HepG2 (cell line): ENCODE measurements around the gene BCL6. TPM values are rescaled to one million over a fixed set of nuclear protein-coding genes. Genes with fewer than 3 reads are reported as not detected.

Experiments
- ATAC-seq: fragments of 200-7000 bp; cut with Tn5 transposase; 3 replicates; pipeline ENCODE4 v1.9.1; 2020; ENCODE audit warnings: mild to moderate bottlenecking, moderate library complexity
- BruUV-seq: library from RNA; stranded (reverse); fragments of 400-500 nt; replicated peaks from 2 replicates; lab custom pipeline; 2021; lab: Mats Ljungman, UMichigan
- CTCF ChIA-PET: fragments of 300-600 bp; formaldehyde crosslinking; extraction: SDS; loops from one replicate; lab custom pipeline; 2021; ENCODE audit warnings: low total read pairs, inconsistent platforms, low intra/inter-chr PET ratio; lab: Yijun Ruan, JAX
- POLR2A ChIA-PET: fragments of 350-600 bp; sonication (Branson Sonifier 250); formaldehyde crosslinking; loops from one replicate; lab custom pipeline; 2020; ENCODE audit warnings: antibody characterized with exemption, inconsistent platforms; lab: Yijun Ruan, JAX
- DNase-seq: peaks from one replicate; pipeline ENCODE4 v3.0.0-alpha.2; 2015; ENCODE audit warnings: low spot score
- FAIRE-seq: peaks from 3 replicates; lab custom pipeline; 2011; peaks lifted over from hg19 to GRCh38; lab: Jason Lieb, UNC
- H2AFZ ChIP-seq: one replicate; pipeline ENCODE4 v1.6.1; 2011; ENCODE audit warnings: low read length, inconsistent platforms
- H3K27ac ChIP-seq: fragments of 300-600 bp; 3 replicates; pipeline ENCODE4 v1.8.0; 2011; ENCODE audit warnings: mixed run types, mild to moderate bottlenecking, mixed read lengths, low read length, inconsistent platforms; ENCODE audit not compliant: insufficient read depth; ENCODE audit errors: extremely low read length
- H3K27me3 ChIP-seq, 2 experiments: fragments of 200-600 bp in 1 of 2; 2 replicates in 1 of 2; 3 replicates in 1 of 2; pipeline versions ENCODE4 v1.6.0 to v1.8.0; 2011; ENCODE audit warnings: low read length in 2 of 2, mild to moderate bottlenecking in 2 of 2, moderate library complexity in 2 of 2, inconsistent platforms in 1 of 2; ENCODE audit not compliant: insufficient read depth in 2 of 2, control insufficient read depth in 1 of 2
- H3K36me3 ChIP-seq, 2 experiments: fragments of 200-600 bp in 1 of 2; replicated peaks in 1 of 2; 2 replicates in 1 of 2; 3 replicates in 1 of 2; pipeline versions ENCODE4 v1.5.1 to v1.8.0; 2011; ENCODE audit warnings: low read length in 2 of 2, inconsistent platforms in 1 of 2; ENCODE audit not compliant: insufficient read depth in 2 of 2, control insufficient read depth in 1 of 2
- H3K4me1 ChIP-seq: 2 replicates; pipeline ENCODE4 v1.5.1; 2012; ENCODE audit warnings: low read length, inconsistent platforms; ENCODE audit not compliant: insufficient read depth
- H3K4me2 ChIP-seq: 2 replicates; pipeline ENCODE4 v1.6.0; 2011; ENCODE audit warnings: low read depth, low read length, inconsistent platforms
- H3K4me3 ChIP-seq, 3 experiments: fragments of 200-600 bp in 1 of 3; sonication (generic), shearing (Covaris generic) in 1 of 3; replicated peaks in 1 of 3; 2 replicates each; pipeline ENCODE4 v1.5.1; 2011 to 2016; ENCODE audit warnings: low read length in 3 of 3, inconsistent platforms in 2 of 3, low read depth in 2 of 3, mild to moderate bottlenecking in 2 of 3, control low read depth in 1 of 3, mixed read lengths in 1 of 3; ENCODE audit not compliant: insufficient read depth in 1 of 3
- H3K79me2 ChIP-seq: one replicate; pipeline ENCODE4 v1.6.1; 2011; ENCODE audit warnings: low read length, inconsistent platforms; ENCODE audit not compliant: insufficient read depth
- H3K9ac ChIP-seq: 2 replicates; pipeline ENCODE4 v1.6.0; 2011; ENCODE audit warnings: mild to moderate bottlenecking, low read depth, low read length, inconsistent platforms; ENCODE audit not compliant: insufficient read depth
- H3K9me3 ChIP-seq: 2 replicates; pipeline ENCODE4 v1.5.1; 2012; ENCODE audit warnings: mild to moderate bottlenecking, low read length
- H4K20me1 ChIP-seq: 2 replicates; pipeline ENCODE4 v1.6.0; 2011; ENCODE audit warnings: inconsistent platforms, mild to moderate bottlenecking, low read length, moderate library complexity; ENCODE audit not compliant: insufficient read depth
- CREM ChIP-seq, 2 experiments: sonication (generic) in 1 of 2; formaldehyde crosslinking in 1 of 2; IDR thresholded peaks; 2 replicates each; pipeline versions ENCODE4 v1.4.0 to v1.6.1; 2016 to 2020; ENCODE audit warnings: antibody characterized with exemption in 1 of 2, mild to moderate bottlenecking in 1 of 2, missing genetic modification reagents in 1 of 2
- ETV6 ChIP-seq: sonication (generic); formaldehyde crosslinking; conservative IDR thresholded peaks from 2 replicates; pipeline ENCODE4 v1.4.0; 2020; ENCODE audit warnings: missing genetic modification reagents
- FOXA3 ChIP-seq: IDR thresholded peaks from 2 replicates; pipeline ENCODE4 v1.6.1; 2016; ENCODE audit warnings: missing genetic modification reagents, missing compliant biosample characterization
- KDM1A ChIP-seq: IDR thresholded peaks from 2 replicates; pipeline ENCODE4 v1.6.1; 2016; ENCODE audit warnings: missing compliant biosample characterization
- KDM6A ChIP-seq: IDR thresholded peaks from 2 replicates; pipeline ENCODE4 v1.6.1; 2016; ENCODE audit warnings: low read depth
- MLLT10 ChIP-seq: sonication (generic); formaldehyde crosslinking; IDR thresholded peaks from 2 replicates; pipeline ENCODE4 v1.4.0; 2020; ENCODE audit warnings: missing genetic modification reagents
- ONECUT2 ChIP-seq: sonication (generic); formaldehyde crosslinking; IDR thresholded peaks from 2 replicates; pipeline ENCODE4 v1.4.0; 2020; ENCODE audit warnings: missing genetic modification reagents
- SATB2 ChIP-seq: sonication (generic); formaldehyde crosslinking; IDR thresholded peaks from 2 replicates; pipeline ENCODE4 v1.5.0; 2020; ENCODE audit warnings: missing genetic modification reagents
- TGIF2 ChIP-seq: IDR thresholded peaks from 2 replicates; pipeline ENCODE4 v1.6.1; 2016; ENCODE audit warnings: control low read depth, missing compliant biosample characterization
- ZFX ChIP-seq: sonication (generic); formaldehyde crosslinking; IDR thresholded peaks from 2 replicates; pipeline ENCODE4 v1.4.0; 2020; ENCODE audit warnings: mild to moderate bottlenecking, low read depth, missing genetic modification reagents, moderate library complexity
- ZNF460 ChIP-seq: sonication (generic); formaldehyde crosslinking; IDR thresholded peaks from 2 replicates; pipeline ENCODE4 v1.5.1; 2020; ENCODE audit warnings: missing genetic modification reagents, mild to moderate bottlenecking, borderline replicate concordance
- ZNF501 ChIP-seq: sonication (generic); formaldehyde crosslinking; IDR thresholded peaks from 2 replicates; pipeline ENCODE4 v1.5.1; 2020; ENCODE audit warnings: mild to moderate bottlenecking, moderate library complexity, missing genetic modification reagents
- ZNF776 ChIP-seq: sonication (generic); formaldehyde crosslinking; IDR thresholded peaks from 2 replicates; pipeline ENCODE4 v1.4.0; 2020; ENCODE audit warnings: mild to moderate bottlenecking, missing genetic modification reagents
- WGBS: methylation state at CpG from one replicate; pipeline ENCODE4 v1.1.6; 2017; ENCODE audit warnings: low lambda C conversion rate; 5-methylcytosine and 5-hydroxymethylcytosine counted together
- in situ Hi-C: cut with HindIII; loops from 2 replicates; pipeline ENCODE4 v1.10.0; 2017; ENCODE audit warnings: low pct_unique_long_range_greater_than_20kb; ENCODE audit not compliant: extremely low pct_ligation_motif_present
- intact Hi-C: fragments of 100-400 bp; cut with micrococcal nuclease; formaldehyde crosslinking; loops from one replicate; pipeline ENCODE4 v1.10.0; 2022; ENCODE audit not compliant: unreplicated experiment
- polyA plus RNA-seq, 8 experiments: library from polyadenylated mRNA; depleted of rRNA in 3 of 8; stranded (reverse) in 7 of 8; unstranded in 1 of 8; fragments of >200 nt; fragmentation: Illumina TruSeq in 4 of 8; extraction: Trizol in 4 of 8; gene quantifications; 2 replicates each; pipeline versions ENCODE4 v1.2.1 to v1.2.3, GENCODE V29; 2011 to 2016; ENCODE audit warnings: low read depth in 4 of 8, missing spikeins in 1 of 8, mixed read lengths in 1 of 8; ENCODE audit not compliant: insufficient read depth in 1 of 8
- total RNA-seq, 5 experiments: library from RNA; depleted of rRNA; stranded (reverse); fragments of >200 nt; fragmentation: Illumina TruSeq; extraction: Trizol; gene quantifications; 2 replicates each; pipeline ENCODE4 v1.2.3, GENCODE V29; 2016; ENCODE audit warnings: low read depth in 1 of 5

Gene BCL6
- total and polyA plus RNA-seq, 2 of the 13 experiments (the other 11 are each of a cell fraction or from before 2014, with no cell fraction given), result 21.2 to 53.7 TPM

GRCh38 chr3:187737006-187737367, 8.3 kb downstream of the BCL6 start:
- CTCF ChIA-PET, result no interaction called here
- H4K20me1 ChIP-seq, result peaks cover 90% of the 10 kb centered on the region
- no peak for ATAC-seq
- TF ChIP-seq FOXA3, result no peak
- no peak for TF ChIP-seq SATB2 (CRISPR knock-in tag)
- no peak for TF ChIP-seq KDM6A
- TF ChIP-seq ZNF776, result no peak
- TF ChIP-seq ONECUT2 (CRISPR knock-in tag), result no peak
- TF ChIP-seq MLLT10 (CRISPR knock-in tag), result no peak
- TF ChIP-seq TGIF2 (CRISPR knock-in tag), result no peak
- TF ChIP-seq CREM (IDR thresholded peaks at IDR 0.05), result no peak
- TF ChIP-seq CREM (CRISPR knock-in tag; IDR thresholded peaks at IDR 0.05), result no peak
- no peak for TF ChIP-seq ZFX
- no peak for TF ChIP-seq ETV6 (CRISPR knock-in tag)
- TF ChIP-seq ZNF501 (CRISPR knock-in tag), result no peak
- no peak for TF ChIP-seq ZNF460 (CRISPR knock-in tag)
- TF ChIP-seq KDM1A (CRISPR knock-in tag), result no peak
- no TSS peak for BruUV-seq
- H3K4me1 ChIP-seq, result peaks cover 57% of the 10 kb centered on the region
- in situ Hi-C loops, result loop anchor here (25.0 kb wide), 3 partner anchors 675 to 1000 kb away; no protein-coding TSS in a partner anchor
- 89% methylated on average over 4 of the region's 4 CpGs for WGBS
- H3K27me3 ChIP-seq, result no peaks in the 10 kb centered on the region
- POLR2A ChIA-PET, result interaction anchor here (1.0 to 5.7 kb wide), 3 partner anchors 10 to 421 kb away, joined by 3 to 31 read pairs (median 5); no protein-coding TSS in a partner anchor
- no peaks in the 10 kb centered on the region for H3K9me3 ChIP-seq
- no peak for FAIRE-seq
- no peak overlapping the region for H3K4me3 ChIP-seq
- H3K9ac ChIP-seq, result no peak overlapping the region
- DNase-seq, result no peak
- H3K4me2 ChIP-seq, result peak overlapping the region; percentile 34; the same call in 1 of the 2 replicates
- peaks cover 86% of the 10 kb centered on the region for H3K79me2 ChIP-seq
- H3K27ac ChIP-seq, result peak overlapping the region; percentile 27
- H2AFZ ChIP-seq, result no peak overlapping the region
- intact Hi-C loops, result loop anchor here (5.0 kb wide), 1 partner anchor 1100 kb away; no protein-coding TSS in a partner anchor
- peaks cover 10 to 32% of the 10 kb centered on the region in 2 experiments for H3K36me3 ChIP-seq
